AML-193 (cell line): ENCODE measurements around the gene TMEM271.
"Not testable (repeated sequence)": the region's sequence is repeated elsewhere in the genome, so short reads cannot be mapped to it uniquely, and the experiment has no call there.

ENCODE experiments used
- DNase-seq, 2 experiments: peaks; one replicate each; lab custom pipeline; 2025; lab: John Stamatoyannopoulos, UW

Gene TMEM271

GRCh38 chr4:578451-579443 lies 2.7 kb upstream of the TMEM271 start:
- no peak for DNase-seq

- DNase-seq: no peak
Observed at GRCh38 chr4:577499-578450, 1.7 kb upstream of the TMEM271 start.

- DNase-seq: no peak
Observed at GRCh38 chr4:576991-577498, 950 bp upstream of the TMEM271 start.

DNA sequence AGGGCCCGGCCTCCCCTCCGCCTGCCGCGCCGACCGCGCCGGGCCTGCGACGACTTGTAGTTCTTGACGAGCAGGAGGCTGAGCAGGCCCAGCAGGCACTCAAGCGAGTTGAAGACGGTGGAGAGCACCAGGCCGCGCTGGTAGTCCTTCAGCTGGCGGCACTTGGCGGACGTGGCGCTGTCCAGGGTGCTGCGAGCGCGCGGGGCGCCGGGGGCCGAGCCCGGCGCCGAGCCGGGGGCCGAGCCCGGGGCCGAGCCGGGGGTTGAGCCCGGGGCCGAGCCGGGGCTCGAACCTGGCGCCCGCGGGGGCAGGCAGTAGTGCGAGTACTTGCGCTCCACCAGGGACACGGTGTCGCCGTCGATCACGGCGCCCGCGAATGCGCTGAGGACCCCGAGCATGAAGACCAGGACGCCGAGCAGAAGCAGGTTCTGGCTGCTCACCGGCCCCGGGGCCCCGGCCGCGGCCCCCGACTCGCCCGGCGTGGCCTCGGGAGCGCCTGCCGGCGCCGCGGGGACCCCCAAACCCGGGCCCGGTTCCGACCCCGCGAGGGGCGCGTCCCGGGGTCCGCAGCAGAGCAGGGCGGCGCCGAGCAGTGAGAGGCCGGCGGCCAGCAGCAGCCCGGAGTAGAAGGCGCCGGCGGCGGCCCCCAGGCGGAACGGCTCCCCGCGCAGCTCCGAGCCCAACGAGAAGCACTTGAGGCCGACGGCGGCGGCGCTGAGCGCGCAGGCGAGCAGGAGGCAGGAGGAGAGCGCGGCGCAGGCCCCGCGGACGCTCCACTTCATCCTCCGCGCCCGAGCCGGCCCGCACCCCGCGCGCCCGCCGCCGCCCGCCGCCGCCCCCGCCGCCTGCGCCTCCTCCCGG lies 584 bp downstream of the TMEM271 start:
- DNase-seq: no peak

- DNase-seq: no peak
Observed at GRCh38 chr4:574346-575161, 1.5 kb downstream of the TMEM271 start.

DNA sequence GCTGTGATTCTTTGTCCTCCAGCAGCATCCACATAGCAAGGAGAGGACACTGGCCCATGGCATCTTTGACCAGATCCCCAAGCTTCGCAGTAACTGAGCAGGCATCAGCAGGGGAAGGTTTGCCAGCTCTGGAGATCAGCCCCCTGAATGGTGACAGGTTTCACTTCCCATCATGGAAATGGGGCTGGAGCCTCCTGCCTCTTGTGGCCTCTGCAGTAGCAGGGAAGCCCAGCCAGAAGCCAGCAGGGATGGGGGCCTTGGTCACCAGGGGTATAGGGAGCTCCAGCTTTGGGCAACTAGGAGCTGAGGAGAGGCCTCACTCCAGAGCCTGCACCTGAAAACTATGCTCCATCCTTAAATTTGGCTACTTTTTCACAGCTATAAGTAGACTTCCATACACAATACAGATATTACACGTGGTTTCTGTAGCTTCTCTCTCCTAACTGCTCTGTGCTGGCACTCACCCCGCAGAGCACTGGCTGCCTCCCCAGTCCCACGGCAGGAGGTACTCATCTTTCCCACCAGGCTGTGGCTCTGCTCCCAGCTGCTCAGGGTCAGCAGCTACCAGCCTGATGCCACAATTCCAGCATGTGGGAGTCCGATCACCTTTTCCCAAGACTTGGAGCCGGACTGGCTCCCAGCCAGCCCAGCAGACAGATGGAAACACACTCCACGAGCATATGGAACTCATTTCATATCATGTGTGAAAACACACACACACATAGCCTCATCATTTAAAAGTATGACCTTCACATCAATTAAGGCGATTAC lies 2.8 kb downstream of the TMEM271 start:
- DNase-seq: no peak

DNA sequence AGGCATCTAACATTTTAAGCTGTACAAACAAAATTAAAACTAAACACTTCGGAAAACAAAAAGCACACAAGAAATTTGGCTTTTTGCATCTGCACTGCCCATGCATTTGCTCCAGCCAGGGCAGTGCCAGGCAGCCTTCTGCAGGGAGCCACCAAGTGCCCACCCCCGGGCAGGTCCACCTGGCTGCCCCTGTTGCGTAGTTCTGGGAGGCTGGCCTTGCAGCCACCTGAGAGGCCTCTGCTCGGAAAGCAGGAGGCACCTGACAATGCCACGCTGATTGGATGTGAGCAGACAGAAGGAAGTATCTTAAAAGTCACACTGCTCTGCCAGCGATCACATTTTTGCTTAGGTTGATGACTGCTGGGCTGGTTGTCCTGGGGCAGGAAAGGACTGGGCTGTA lies 3.5 kb downstream of the TMEM271 start:
- DNase-seq: no peak

GRCh38 chr4:571838-572572 lies 4.1 kb downstream of the TMEM271 start:
- no peak for DNase-seq

DNA sequence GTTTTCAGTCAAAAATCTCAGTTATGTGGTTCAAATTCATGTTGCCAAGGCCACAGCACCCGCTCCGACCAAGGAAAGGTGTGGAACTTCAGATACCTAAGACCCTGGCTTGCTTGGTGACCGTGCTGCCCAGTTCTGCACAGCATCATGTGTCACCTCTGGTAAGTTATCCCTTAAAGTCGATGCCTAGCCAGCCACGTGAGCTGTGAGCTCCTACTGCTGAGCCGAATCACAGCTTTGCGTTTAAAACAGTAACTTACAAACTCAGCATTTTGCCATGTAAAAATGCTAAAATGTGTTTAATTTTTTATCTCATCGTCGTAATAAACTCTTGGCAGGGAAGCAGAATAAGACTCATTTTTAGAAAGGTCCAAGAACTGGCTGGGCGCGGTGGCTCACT lies 5.3 kb downstream of the TMEM271 start:
- no peak for DNase-seq

GRCh38 chr4:569958-570667 lies 6.0 kb downstream of the TMEM271 start:
- no peak for DNase-seq

GRCh38 chr4:568962-569361 lies 7.1 kb downstream of the TMEM271 start:
- no peak for DNase-seq

- DNase-seq: no peak
Observed at GRCh38 chr4:568351-568652, 7.8 kb downstream of the TMEM271 start.

DNA sequence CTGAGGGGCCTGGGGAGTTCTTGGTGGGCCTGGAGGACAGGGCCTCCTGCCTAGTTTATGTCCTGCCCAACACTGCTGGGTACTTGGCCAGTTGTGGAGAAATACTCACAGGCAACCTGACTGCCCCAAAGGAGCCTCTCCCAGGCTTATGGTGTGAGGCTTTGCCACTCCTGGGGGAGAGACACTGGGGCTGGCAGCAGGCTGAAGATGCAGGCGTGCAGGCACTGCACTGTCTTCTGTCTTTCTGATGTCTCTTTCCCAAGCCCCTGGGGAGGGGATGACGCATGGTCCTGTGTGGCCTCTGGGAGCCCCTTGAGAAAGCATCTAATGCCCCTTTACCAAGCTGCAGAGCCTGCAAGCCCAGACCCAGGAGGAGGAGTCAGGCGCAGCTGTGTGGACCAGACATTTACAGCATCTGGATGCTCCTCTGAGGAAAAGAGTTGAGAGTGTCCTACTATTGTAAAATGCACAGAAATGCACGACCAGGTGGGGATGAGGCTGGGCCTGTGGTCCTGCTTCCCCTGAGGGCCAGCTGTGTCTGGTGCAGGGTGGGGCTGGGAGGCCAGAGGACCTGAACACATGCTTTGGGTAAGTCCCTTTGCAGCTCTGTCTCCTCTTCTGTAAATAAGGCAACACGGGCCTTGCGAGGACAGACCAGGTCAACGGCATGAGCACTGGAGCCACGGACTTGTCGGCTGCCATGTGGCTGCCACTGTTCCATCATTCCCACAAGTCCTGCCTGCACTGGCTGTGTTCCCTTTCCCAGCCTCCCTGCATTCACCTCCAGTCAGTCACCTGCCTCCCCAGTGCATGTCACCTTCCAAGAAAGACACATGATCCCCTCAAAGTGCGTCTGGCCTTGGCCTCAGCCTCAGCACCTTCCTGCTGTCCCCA lies 8.4 kb downstream of the TMEM271 start:
- no peak for DNase-seq

- no peak for DNase-seq
Observed at GRCh38 chr4:566508-567295, 9.4 kb downstream of the TMEM271 start.

DNA sequence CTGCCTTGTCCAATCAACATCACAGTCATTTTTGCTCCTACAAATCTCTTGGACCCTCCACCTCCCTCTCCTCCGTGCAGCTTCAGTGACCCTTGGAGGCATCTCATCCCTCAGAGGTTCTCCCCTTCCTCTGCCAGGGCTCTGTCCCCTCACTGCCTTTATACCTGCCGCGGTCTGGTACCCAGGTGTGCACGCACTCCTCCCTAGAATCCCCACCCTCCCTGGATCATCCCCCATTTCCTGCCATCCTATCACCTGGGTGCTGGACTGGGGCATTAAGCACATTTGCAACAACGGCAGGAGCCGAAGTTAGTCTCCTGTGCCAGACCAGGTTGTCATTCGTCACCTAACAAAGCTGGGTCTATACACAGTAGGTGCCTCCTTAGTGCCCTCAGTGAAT lies 10.1 kb downstream of the TMEM271 start:
- no peak for DNase-seq

- DNase-seq: not testable (repeated sequence)
Observed at GRCh38 chr4:565614-566013, 10.5 kb downstream of the TMEM271 start.

GRCh38 chr4:562458-562857 lies 13.6 kb downstream of the TMEM271 start:
- not testable (repeated sequence) for DNase-seq
